B cell (primary cell): ENCODE data around the gene KRTAP13-1. TPM values are rescaled to one million over a fixed set of nuclear protein-coding genes. Genes with fewer than 3 reads are reported as not detected.

Experiments
- ATAC-seq: fragments of 200-7000 bp; cut with Tn5 transposase; one replicate; pipeline ENCODE4 v1.10.0; 2021; ENCODE audit warnings: low read depth, mild to moderate bottlenecking, moderate number of reproducible peaks, moderate library complexity
- CTCF ChIA-PET: fragments of 350-600 bp; sonication (Branson Sonifier 250); formaldehyde crosslinking; loops from one replicate; lab custom pipeline; 2021; ENCODE audit warnings: antibody characterized with exemption, inconsistent platforms; lab: Charles Lee
- POLR2A ChIA-PET: fragments of 350-600 bp; sonication (Branson Sonifier 250); formaldehyde crosslinking; loops from one replicate; lab custom pipeline; 2021; ENCODE audit warnings: antibody characterized with exemption; lab: Charles Lee
- DNase-seq: peaks from one replicate; pipeline ENCODE4 v3.0.0; 2013
- H2AFZ ChIP-seq: 2 replicates; pipeline ENCODE4 v1.6.1; 2012; ENCODE audit warnings: mild to moderate bottlenecking, low read depth, low read length; ENCODE audit not compliant: insufficient read depth, poor library complexity, severe bottlenecking
- H3K27ac ChIP-seq, 2 donors: 1 replicate in 1 of 2; 2 replicates in 1 of 2; pipeline ENCODE4 v1.5.1; 2012 to 2013; ENCODE audit warnings: low read length in 2 of 2, mild to moderate bottlenecking in 2 of 2, moderate library complexity in 1 of 2
- H3K27me3 ChIP-seq, 4 experiments: fragments of 200-600 bp in 1 of 4; sonication (generic) in 1 of 4; replicated peaks in 1 of 4; 1 replicate in 2 of 4; 2 replicates in 2 of 4; pipeline versions ENCODE4 v1.6.1 to v1.7.0; 2013 to 2016; ENCODE audit warnings: low read length in 3 of 4, mild to moderate bottlenecking in 2 of 4, mixed read lengths in 1 of 4, moderate library complexity in 1 of 4; ENCODE audit not compliant: insufficient read depth in 4 of 4, control insufficient read depth in 3 of 4; ENCODE audit errors: control extremely low read depth in 1 of 4
- H3K36me3 ChIP-seq, 2 experiments: replicated peaks in 1 of 2; 1 replicate in 1 of 2; 2 replicates in 1 of 2; pipeline versions ENCODE4 v1.6.1 to v1.7.1; 2013; ENCODE audit warnings: low read length in 1 of 2; ENCODE audit not compliant: insufficient read depth in 2 of 2, control insufficient read depth in 1 of 2; ENCODE audit errors: control extremely low read depth in 1 of 2, extremely low read depth in 1 of 2
- H3K4me1 ChIP-seq, 2 donors: fragments of 200-600 bp in 1 of 2; sonication (generic) in 1 of 2; 1 replicate in 1 of 2; 2 replicates in 1 of 2; pipeline versions ENCODE4 v1.5.1 to v1.6.1; 2013 to 2017; ENCODE audit warnings: low read length in 2 of 2; ENCODE audit not compliant: control insufficient read depth in 2 of 2, insufficient read depth in 2 of 2
- H3K4me2 ChIP-seq: replicated peaks from 2 replicates; pipeline ENCODE3; 2012; ENCODE audit warnings: mild to moderate bottlenecking, low read depth, low read length; ENCODE audit not compliant: poor library complexity, severe bottlenecking
- H3K4me3 ChIP-seq, 5 experiments: fragments of 200-600 bp in 1 of 5; sonication (generic) in 1 of 5; 1 replicate in 3 of 5; 2 replicates in 2 of 5; pipeline versions ENCODE4 v1.5.1 to v1.7.0; 2011 to 2016; ENCODE audit warnings: low read length in 4 of 5, mild to moderate bottlenecking in 4 of 5, low read depth in 2 of 5, control low read depth in 1 of 5, moderate library complexity in 1 of 5; ENCODE audit not compliant: insufficient read depth in 1 of 5; ENCODE audit errors: control extremely low read depth in 1 of 5, extremely low read depth in 1 of 5
- H3K79me2 ChIP-seq: fragments of 200-600 bp; sonication (generic); one replicate; pipeline ENCODE4 v1.6.0; 2016; ENCODE audit warnings: low read length; ENCODE audit not compliant: control insufficient read depth, insufficient read depth
- H3K9ac ChIP-seq: fragments of 200-600 bp; sonication (generic); 2 replicates; pipeline ENCODE4 v1.6.1; 2017; ENCODE audit warnings: mild to moderate bottlenecking, low read length, moderate library complexity
- H3K9me3 ChIP-seq, 3 donors: one replicate each; pipeline versions ENCODE4 v1.6.1 to v1.7.1; 2013; ENCODE audit warnings: low read length in 2 of 3; ENCODE audit not compliant: control insufficient read depth in 2 of 3, insufficient read depth in 1 of 3; ENCODE audit errors: control extremely low read depth in 1 of 3
- H4K20me1 ChIP-seq: 2 replicates; pipeline ENCODE4 v1.6.0; 2012; ENCODE audit warnings: mild to moderate bottlenecking, low read length; ENCODE audit not compliant: insufficient read depth, control insufficient read depth, poor library complexity, severe bottlenecking
- H3K27ac Mint-ChIP-seq: one replicate; pipeline ENCODE4 v1.8.0; 2021; ENCODE audit warnings: mixed read lengths
- H3K27me3 Mint-ChIP-seq: one replicate; pipeline ENCODE4 v1.8.0; 2021; ENCODE audit warnings: mixed read lengths
- H3K4me1 Mint-ChIP-seq: one replicate; pipeline ENCODE4 v1.8.0; 2021; ENCODE audit warnings: mixed read lengths
- H3K4me3 Mint-ChIP-seq: one replicate; pipeline ENCODE4 v1.8.0; 2021; ENCODE audit warnings: mixed read lengths
- H3K9me3 Mint-ChIP-seq: one replicate; pipeline ENCODE4 v1.8.0; 2022; ENCODE audit warnings: mixed read lengths; ENCODE audit not compliant: insufficient read depth
- CTCF ChIP-seq: fragments of 200-600 bp; IDR thresholded peaks from one replicate; pipeline ENCODE4 v1.8.0; 2022; ENCODE audit warnings: antibody characterized with exemption, mild to moderate bottlenecking
- EZH2 ChIP-seq: IDR thresholded peaks from 2 replicates; pipeline ENCODE4 v1.6.1; 2012; ENCODE audit warnings: borderline replicate concordance, low read depth, mild to moderate bottlenecking, moderate library complexity, low read length; ENCODE audit not compliant: insufficient read depth, poor library complexity, severe bottlenecking
- WGBS: methylation state at CpG from one replicate; pipeline ENCODE4 v1.1.5; 2013; ENCODE audit warnings: missing lambda C conversion rate; ENCODE audit not compliant: insufficient coverage; 5-methylcytosine and 5-hydroxymethylcytosine counted together
- intact Hi-C: fragments of 100-400 bp; cut with micrococcal nuclease; formaldehyde crosslinking; loops from one replicate; pipeline ENCODE4 v1.10.0; 2022
- polyA plus RNA-seq: library from polyadenylated mRNA; depleted of rRNA; stranded (reverse); fragments of >200 nt; gene quantifications from 2 replicates; pipeline ENCODE4 v1.2.3, GENCODE V29; 2012
- total RNA-seq, 2 donors: library from RNA; stranded (reverse); fragments of 120-200 nt in 1 of 2; gene quantifications; 1 replicate in 1 of 2; 2 replicates in 1 of 2; pipeline versions ENCODE4 v1.2.3 to v1.2.4, GENCODE V29; 2013 to 2022

The KRTAP13-1 gene
- total and polyA plus RNA-seq, 2 donors (not counting 1 experiment from before 2014, with no cell fraction given), result not detected

- H3K4me1 Mint-ChIP-seq, result no peaks in the 10 kb centered on the region
- no peaks in the 10 kb centered on the region for H3K79me2 ChIP-seq
- DNase-seq (no peak), ATAC-seq (no peak)
- peaks cover 4% of the 10 kb centered on the region for H3K9me3 Mint-ChIP-seq
- CTCF ChIA-PET, result no interaction called here
- H3K4me2 ChIP-seq, result no peak overlapping the region
- peaks cover 0 to 11% (median 2%) of the 10 kb centered on the region in 3 donors for H3K9me3 ChIP-seq
- TF ChIP-seq CTCF, result no peak
- no peak for TF ChIP-seq EZH2
- no peak overlapping the region for H3K27ac Mint-ChIP-seq
- H3K27ac ChIP-seq, result no peak overlapping the region
- H3K27me3 Mint-ChIP-seq, result no peaks in the 10 kb centered on the region
- no peaks in the 10 kb centered on the region for H3K4me1 ChIP-seq
- WGBS, result 67% methylated on average over 1 of the region's 2 CpGs
- H3K9ac ChIP-seq, result no peak overlapping the region
- H3K27me3 ChIP-seq, result no peaks in the 10 kb centered on the region
- no peak overlapping the region for H3K4me3 ChIP-seq
- no peaks in the 10 kb centered on the region for H4K20me1 ChIP-seq
- H3K36me3 ChIP-seq, result no peaks in the 10 kb centered on the region
- H3K4me3 Mint-ChIP-seq, result no peak overlapping the region
- POLR2A ChIA-PET, result no interaction called here
- no peak overlapping the region for H2AFZ ChIP-seq
- intact Hi-C loops, result no loop called here
Observed at GRCh38 chr21:30391492-30392025, 4.3 kb upstream of the KRTAP13-1 start.

- Histone ChIP-seq H3K4me2 (no peak overlapping the region), H2AFZ (no peak overlapping the region)
- no peak for ATAC-seq
Observed at GRCh38 chr21:30408782-30409494, 13.1 kb downstream of the KRTAP13-1 start.

More at GRCh38 chr21:30408782-30409494, 13.1 kb downstream of the KRTAP13-1 start:
- ChIA-PET CTCF (no interaction called here), POLR2A (no interaction called here)
- H4K20me1 ChIP-seq, result no peaks in the 10 kb centered on the region
- no peaks in the 10 kb centered on the region for H3K27me3 ChIP-seq
- no peak overlapping the region for H3K27ac Mint-ChIP-seq
- H3K4me1 ChIP-seq, result no peaks in the 10 kb centered on the region
- H3K9me3 ChIP-seq, result peaks cover 0 to 6% (median 0%) of the 10 kb centered on the region in 3 donors
- H3K27ac ChIP-seq, result no peak overlapping the region
- H3K4me3 Mint-ChIP-seq, result no peak overlapping the region
- H3K36me3 ChIP-seq, result no peaks in the 10 kb centered on the region
- no peaks in the 10 kb centered on the region for H3K27me3 Mint-ChIP-seq
- intact Hi-C loops, result no loop called here
- no peaks in the 10 kb centered on the region for H3K4me1 Mint-ChIP-seq
- DNase-seq, result no peak
- no peak overlapping the region for H3K4me3 ChIP-seq
- H3K9ac ChIP-seq, result no peak overlapping the region
- 56% methylated on average over 11 of the region's 14 CpGs for WGBS
- H3K79me2 ChIP-seq, result no peaks in the 10 kb centered on the region
- H3K9me3 Mint-ChIP-seq, result no peaks in the 10 kb centered on the region
- TF ChIP-seq EZH2 (no peak), CTCF (no peak)
